SJCRH30 (cell line): Measurements from ENCODE around the gene C1orf94. TPM values are rescaled to one million over a fixed set of nuclear protein-coding genes. Genes with fewer than 3 reads are reported as not detected.
"Not testable (repeated sequence)": the region's sequence is repeated elsewhere in the genome, so short reads cannot be mapped to it uniquely, and the experiment has no call there.

ENCODE experiments used
- DNase-seq, 2 experiments: peaks; one replicate each; pipeline ENCODE4 v3.0.0-alpha.2; 2015 to 2020
- H3K27ac ChIP-seq: fragments of 250-450 bp; sonication (Bioruptor Pico); 2 replicates; pipeline ENCODE4 v1.5.1; 2020; ENCODE audit warnings: mild to moderate bottlenecking, moderate library complexity
- H3K27me3 ChIP-seq: fragments of 250-450 bp; sonication (Bioruptor Pico); 2 replicates; pipeline ENCODE4 v1.5.1; 2020; ENCODE audit warnings: mild to moderate bottlenecking, moderate library complexity
- H3K36me3 ChIP-seq: fragments of 250-450 bp; sonication (Bioruptor Pico); 2 replicates; pipeline ENCODE4 v1.5.1; 2020; ENCODE audit warnings: mild to moderate bottlenecking, moderate library complexity
- H3K4me1 ChIP-seq: fragments of 250-450 bp; sonication (Bioruptor Pico); 2 replicates; pipeline ENCODE4 v1.5.1; 2020; ENCODE audit warnings: mild to moderate bottlenecking, moderate library complexity
- H3K4me3 ChIP-seq: fragments of 250-450 bp; sonication (Bioruptor Pico); 2 replicates; pipeline ENCODE4 v1.5.1; 2020; ENCODE audit warnings: mild to moderate bottlenecking, moderate library complexity
- H3K9me3 ChIP-seq: fragments of 250-450 bp; sonication (Bioruptor Pico); replicated peaks from 2 replicates; pipeline ENCODE4 v1.5.1; 2020; ENCODE audit warnings: mild to moderate bottlenecking, moderate library complexity
- total RNA-seq: library from RNA; depleted of rRNA; stranded (reverse); fragments of >200 nt; shearing (Covaris generic); gene quantifications from 2 replicates; pipeline ENCODE4 v1.2.3, GENCODE V29; 2014

C1orf94 gene
- total RNA-seq, 1 experiment from 2014 or later, result 6.9 TPM

GRCh38 chr1:34153246-34153645, 23.5 kb upstream of the C1orf94 start:
- H3K4me1 ChIP-seq, result no peaks in the 10 kb centered on the region
- no peak for DNase-seq
- H3K4me3 ChIP-seq, result no peak overlapping the region

GRCh38 chr1:34155860-34156259, 20.8 kb upstream of the C1orf94 start:
- no peak for DNase-seq

More at GRCh38 chr1:34153246-34153645, 23.5 kb upstream of the C1orf94 start:
- H3K9me3 ChIP-seq, result no peaks in the 10 kb centered on the region
- no peak overlapping the region for H3K27ac ChIP-seq
- no peaks in the 10 kb centered on the region for H3K36me3 ChIP-seq
- 0 out of 2 replicates have a peak, but pooled peaks cover 9% of the 10 kb centered on the region for H3K27me3 ChIP-seq

GRCh38 chr1:34156739-34157138, 20.0 kb upstream of the C1orf94 start:
- H3K27ac ChIP-seq, result no peak overlapping the region
- H3K9me3 ChIP-seq, result no peaks in the 10 kb centered on the region
- H3K27me3 ChIP-seq, result 0 out of 2 replicates have a peak, but pooled peaks cover 9% of the 10 kb centered on the region
- no peaks in the 10 kb centered on the region for H3K4me1 ChIP-seq
- DNase-seq, result peak in 1 of 2 experiments; percentile 49
- no peak overlapping the region for H3K4me3 ChIP-seq
- no peaks in the 10 kb centered on the region for H3K36me3 ChIP-seq

More at GRCh38 chr1:34155860-34156259, 20.8 kb upstream of the C1orf94 start:
- Histone ChIP-seq H3K4me1 (no peaks in the 10 kb centered on the region), H3K9me3 (no peaks in the 10 kb centered on the region), H3K36me3 (no peaks in the 10 kb centered on the region), H3K4me3 (no peak overlapping the region), H3K27me3 (0 out of 2 replicates have a peak, but pooled peaks cover 9% of the 10 kb centered on the region), H3K27ac (no peak overlapping the region)

GRCh38 chr1:34162852-34163766, 13.6 kb upstream of the C1orf94 start:
- Histone ChIP-seq H3K36me3 (no peaks in the 10 kb centered on the region), H3K9me3 (no peaks in the 10 kb centered on the region), H3K27me3 (no peaks in the 10 kb centered on the region), H3K4me3 (no peak overlapping the region), H3K27ac (no peak overlapping the region), H3K4me1 (peaks cover 8% of the 10 kb centered on the region)
- DNase-seq, result no peak

GRCh38 chr1:34163792-34164731, 12.6 kb upstream of the C1orf94 start:
- Histone ChIP-seq H3K36me3 (no peaks in the 10 kb centered on the region), H3K27me3 (no peaks in the 10 kb centered on the region), H3K4me1 (peaks cover 17% of the 10 kb centered on the region), H3K4me3 (no peak overlapping the region), H3K9me3 (no peaks in the 10 kb centered on the region), H3K27ac (no peak overlapping the region)
- no peak for DNase-seq

- Histone ChIP-seq H3K36me3 (no peaks in the 10 kb centered on the region), H3K4me3 (peak within 1 kb of the TSS; percentile 71), H3K9me3 (no peaks in the 10 kb centered on the region), H3K27me3 (no peaks in the 10 kb centered on the region), H3K27ac (peak within 1 kb of the TSS; percentile 100), H3K4me1 (peaks cover 19% of the 10 kb centered on the region)
- DNase-seq, result no peak
Observed at GRCh38 chr1:34164771-34165391, 11.8 kb upstream of the C1orf94 start, which contains the start of gene CSMD2. CSMD2 (minus strand) TSS chr1:34165230; CDS start chr1:34165097, 133 bp downstream.

GRCh38 chr1:34165422-34165921, 11.2 kb upstream of the C1orf94 start:
- no peaks in the 10 kb centered on the region for H3K9me3 ChIP-seq
- peak; percentile 26 to 42 for DNase-seq
- H3K4me1 ChIP-seq, result peaks cover 19% of the 10 kb centered on the region
- peak overlapping the region; percentile 100; the same call in 1 of the 2 replicates for H3K27ac ChIP-seq
- H3K27me3 ChIP-seq, result no peaks in the 10 kb centered on the region
- no peaks in the 10 kb centered on the region for H3K36me3 ChIP-seq
- peak overlapping the region; percentile 71 for H3K4me3 ChIP-seq

- peak overlapping the region; percentile 100 for H3K27ac ChIP-seq
- DNase-seq, result peak; percentile 70 to 72
- no peaks in the 10 kb centered on the region for H3K9me3 ChIP-seq
- H3K4me1 ChIP-seq, result peaks cover 19% of the 10 kb centered on the region
- H3K27me3 ChIP-seq, result no peaks in the 10 kb centered on the region
- no peaks in the 10 kb centered on the region for H3K36me3 ChIP-seq
- peak overlapping the region; percentile 71 for H3K4me3 ChIP-seq
Observed at GRCh38 chr1:34166191-34166624, 10.5 kb upstream of the C1orf94 start.

GRCh38 chr1:34166625-34167361, 9.9 kb upstream of the C1orf94 start:
- Histone ChIP-seq H3K27ac (peak overlapping the region; percentile 100), H3K27me3 (no peaks in the 10 kb centered on the region), H3K4me1 (peaks cover 19% of the 10 kb centered on the region), H3K9me3 (no peaks in the 10 kb centered on the region), H3K4me3 (peak overlapping the region; percentile 71), H3K36me3 (no peaks in the 10 kb centered on the region)
- peak; percentile 96 for DNase-seq

GRCh38 chr1:34167389-34167788, 9.3 kb upstream of the C1orf94 start:
- DNase-seq, result peak; percentile 92 to 95
- no peaks in the 10 kb centered on the region for H3K27me3 ChIP-seq
- H3K4me3 ChIP-seq, result peak overlapping the region; percentile 71
- peaks cover 16% of the 10 kb centered on the region for H3K4me1 ChIP-seq
- H3K27ac ChIP-seq, result peak overlapping the region; percentile 100
- H3K36me3 ChIP-seq, result no peaks in the 10 kb centered on the region
- H3K9me3 ChIP-seq, result no peaks in the 10 kb centered on the region

- Histone ChIP-seq H3K4me3 (no peak overlapping the region), H3K27ac (no peak overlapping the region), H3K4me1 (peaks cover 13% of the 10 kb centered on the region), H3K9me3 (no peaks in the 10 kb centered on the region), H3K36me3 (no peaks in the 10 kb centered on the region), H3K27me3 (no peaks in the 10 kb centered on the region)
- no peak for DNase-seq
Observed at GRCh38 chr1:34175744-34176143, 963 bp upstream of the C1orf94 start.

- peak in 1 of 2 experiments; percentile 21 for DNase-seq
- Histone ChIP-seq H3K36me3 (no peaks in the 10 kb centered on the region), H3K4me3 (no peak overlapping the region), H3K9me3 (no peaks in the 10 kb centered on the region), H3K4me1 (peaks cover 21% of the 10 kb centered on the region), H3K27me3 (no peaks in the 10 kb centered on the region), H3K27ac (no peak overlapping the region)
Observed at GRCh38 chr1:34178072-34178471, 1.4 kb downstream of the C1orf94 start.

GRCh38 chr1:34183381-34183780, 6.7 kb downstream of the C1orf94 start:
- H3K27me3 ChIP-seq, H3K36me3 ChIP-seq, H3K4me3 ChIP-seq, H3K9me3 ChIP-seq: not testable (repeated sequence)
- H3K4me1 ChIP-seq, result peaks cover 36% of the 10 kb centered on the region
- H3K27ac ChIP-seq, result peak overlapping the region; percentile 23; the same call in 1 of the 2 replicates
- DNase-seq, result peak; percentile 71 to 79
